Body of pancreas (tissue), 4 donors: ENCODE data around the gene MOCS1. TPM values are rescaled to one million over a fixed set of nuclear protein-coding genes. Genes with fewer than 3 reads are reported as not detected.

Experiments
- ATAC-seq: fragments of 150-250 bp; one replicate; pipeline ENCODE4 v1.9.1; 2016
- DNase-seq, 4 donors: peaks; one replicate each; pipeline ENCODE4 v3.0.0-alpha.2; 2019
- H3K27ac ChIP-seq, 4 donors: fragments of 200-600 bp; sonication (generic); 1 replicate in 3 of 4; 2 replicates in 1 of 4; pipeline versions ENCODE4 v1.5.1 to v1.6.1; 2016 to 2019; ENCODE audit warnings: mild to moderate bottlenecking in 1 of 4, mixed read lengths in 1 of 4, moderate library complexity in 1 of 4
- H3K27me3 ChIP-seq, 2 donors: fragments of 200-600 bp; sonication (generic); one replicate each; pipeline ENCODE4 v1.6.0; 2016; ENCODE audit warnings: mild to moderate bottlenecking in 1 of 2
- H3K36me3 ChIP-seq, 2 donors: fragments of 200-600 bp; sonication (generic); replicated peaks in 1 of 2; 2 replicates each; pipeline ENCODE4 v1.5.1; 2016; ENCODE audit warnings: low read depth in 2 of 2; ENCODE audit not compliant: insufficient read depth in 1 of 2
- H3K4me1 ChIP-seq: fragments of 200-600 bp; sonication (generic); one replicate; pipeline ENCODE4 v1.6.0; 2016
- H3K4me3 ChIP-seq, 2 donors: fragments of 200-600 bp; sonication (generic); 1 replicate in 1 of 2; 2 replicates in 1 of 2; pipeline ENCODE4 v1.5.1; 2016 to 2019
- H3K9me3 ChIP-seq, 3 donors: fragments of 200-600 bp; sonication (generic); 1 replicate in 2 of 3; 2 replicates in 1 of 3; pipeline ENCODE4 v1.5.1; 2016
- CTCF ChIP-seq, 7 experiments: fragments of 450-650 bp in 4 of 7; fragments of 200-600 bp in 3 of 7; sonication (generic) in 3 of 7; IDR thresholded peaks; one replicate each; pipeline ENCODE4 v1.5.1; 2016 to 2019; ENCODE audit warnings: antibody characterized with exemption in 7 of 7
- POLR2A ChIP-seq, 3 donors: fragments of 450-650 bp; IDR thresholded peaks; one replicate each; pipeline ENCODE4 v1.6.1; 2016; ENCODE audit warnings: antibody characterized with exemption in 3 of 3, mild to moderate bottlenecking in 2 of 3
- WGBS, 2 donors: methylation state at CpG; one replicate each; pipeline ENCODE4 v1.1.5; 2017; 5-methylcytosine and 5-hydroxymethylcytosine counted together
- intact Hi-C: fragments of 100-400 bp; cut with DNase I; formaldehyde crosslinking; loops from one replicate; pipeline ENCODE4 v1.15.1; 2023
- total RNA-seq, 2 donors: library from RNA; depleted of rRNA; stranded (reverse); fragments of >200 nt; gene quantifications; one replicate each; pipeline ENCODE4 v1.1.0, GENCODE V29; 2016

MOCS1 gene
- total RNA-seq, 2 donors from 2014 or later: 15.0 to 21.1 TPM

- peak; percentile 59 to 78 (median 70) for DNase-seq
- Histone ChIP-seq H3K9me3 (no peaks in the 10 kb centered on the region), H3K36me3 (no peaks in the 10 kb centered on the region), H3K27ac (peak overlapping the region; percentile 9 to 68 (median 54)), H3K4me1 (peaks cover 9% of the 10 kb centered on the region), H3K27me3 (no peaks in the 10 kb centered on the region), H3K4me3 (no peak overlapping the region)
- TF ChIP-seq CTCF (IDR thresholded peaks at IDR 0.05): no peak
- no peak for TF ChIP-seq POLR2A (IDR thresholded peaks at IDR 0.05)
- intact Hi-C loops: no loop called here
- WGBS, 2 donors: 43 to 54% methylated on average over 13 to 14 of the region's 14 CpGs
- peak; percentile 87 for ATAC-seq
These were observed 46.4 kb downstream of the MOCS1 start for GRCh38 chr6:39887692-39888450.

- WGBS, 2 donors: 56 to 96% methylated on average over 2 of the region's 2 CpGs
- H3K9me3 ChIP-seq: no peaks in the 10 kb centered on the region
- H3K4me3 ChIP-seq: no peak overlapping the region
- no peaks in the 10 kb centered on the region for H3K27me3 ChIP-seq
- no peaks in the 10 kb centered on the region for H3K36me3 ChIP-seq
- ATAC-seq (no peak), DNase-seq (no peak)
- peak overlapping the region in 3 of 4 donors; percentile 54 to 68 (median 55) for H3K27ac ChIP-seq
- H3K4me1 ChIP-seq: peaks cover 9% of the 10 kb centered on the region
- intact Hi-C loops: no loop called here
- TF ChIP-seq CTCF (IDR thresholded peaks at IDR 0.05) (no peak), POLR2A (IDR thresholded peaks at IDR 0.05) (no peak)
These were observed 47.4 kb downstream of the MOCS1 start for GRCh38 chr6:39886871-39887270.

- Histone ChIP-seq H3K4me1 (peaks cover 11% of the 10 kb centered on the region), H3K27me3 (no peaks in the 10 kb centered on the region), H3K36me3 (no peaks in the 10 kb centered on the region), H3K4me3 (no peak overlapping the region), H3K27ac (no peak overlapping the region), H3K9me3 (no peaks in the 10 kb centered on the region)
- ATAC-seq: no peak
- intact Hi-C loops: no loop called here
- no peak for TF ChIP-seq CTCF (IDR thresholded peaks at IDR 0.05)
- no peak for TF ChIP-seq POLR2A (IDR thresholded peaks at IDR 0.05)
- 85 to 90% methylated on average over 7 of the region's 7 CpGs for WGBS, 2 donors
- DNase-seq: no peak
These were observed 48.6 kb downstream of the MOCS1 start for GRCh38 chr6:39885691-39886090.

GRCh38 chr6:39884696-39885095 is 49.6 kb downstream of the MOCS1 start:
- no peak overlapping the region for H3K4me3 ChIP-seq
- DNase-seq (no peak), ATAC-seq (no peak)
- H3K27ac ChIP-seq: no peak overlapping the region
- H3K9me3 ChIP-seq: no peaks in the 10 kb centered on the region
- H3K27me3 ChIP-seq: no peaks in the 10 kb centered on the region
- TF ChIP-seq CTCF (IDR thresholded peaks at IDR 0.05) (no peak), POLR2A (IDR thresholded peaks at IDR 0.05) (no peak)
- intact Hi-C loops: no loop called here
- 84% methylated on average over 5 of the region's 5 CpGs for WGBS, 2 donors
- no peaks in the 10 kb centered on the region for H3K36me3 ChIP-seq
- H3K4me1 ChIP-seq: peaks cover 15% of the 10 kb centered on the region

GRCh38 chr6:39882531-39882899 is 51.7 kb downstream of the MOCS1 start:
- Histone ChIP-seq H3K27ac (peak overlapping the region in 1 of 4 donors; percentile 26), H3K4me3 (no peak overlapping the region), H3K9me3 (no peaks in the 10 kb centered on the region), H3K27me3 (no peaks in the 10 kb centered on the region), H3K36me3 (no peaks in the 10 kb centered on the region), H3K4me1 (peaks cover 10% of the 10 kb centered on the region)
- intact Hi-C loops: no loop called here
- WGBS, 2 donors: 66 to 71% methylated on average over 8 of the region's 8 CpGs
- peak in 3 of 4 donors; percentile 23 to 60 (median 52) for DNase-seq
- TF ChIP-seq CTCF (IDR thresholded peaks at IDR 0.05) (no peak), POLR2A (IDR thresholded peaks at IDR 0.05) (no peak)
- ATAC-seq: peak; percentile 49
